Stimulated activated effector memory CD8-positive, alpha-beta T cell treated with anti-CD3 and anti-CD28 coated beads, Interleukin-12 subunit alpha, Interleukin-12 subunit beta, amount 100 ng/mL, for 72 hours (primary cell): ENCODE results near the gene TPPP.

ENCODE experiments used
- ATAC-seq: fragments of 150-1000 bp; cut with Tn5 transposase; 2 replicates; pipeline ENCODE4 v1.10.0; 2021
- DNase-seq, 2 donors: peaks; one replicate each; pipeline ENCODE4 v3.0.0; 2021 to 2022; ENCODE audit warnings: low spot score in 2 of 2
- H3K27ac Mint-ChIP-seq: one replicate; pipeline ENCODE4 v1.8.0; 2022; ENCODE audit warnings: mild to moderate bottlenecking, mixed read lengths
- H3K36me3 Mint-ChIP-seq: one replicate; pipeline ENCODE4 v1.8.0; 2022; ENCODE audit warnings: mild to moderate bottlenecking, mixed read lengths
- H3K4me1 Mint-ChIP-seq: one replicate; pipeline ENCODE4 v1.8.0; 2022; ENCODE audit warnings: mixed read lengths
- H3K4me3 Mint-ChIP-seq: one replicate; pipeline ENCODE4 v1.8.0; 2022; ENCODE audit warnings: mild to moderate bottlenecking, mixed read lengths
- H3K9me3 Mint-ChIP-seq: one replicate; pipeline ENCODE4 v1.8.0; 2022; ENCODE audit warnings: mixed read lengths

The TPPP gene

GRCh38 chr5:623531-623930, 69.6 kb downstream of the TPPP start:
- H3K9me3 Mint-ChIP-seq = no peaks in the 10 kb centered on the region
- H3K4me1 Mint-ChIP-seq = no peaks in the 10 kb centered on the region
- no peak overlapping the region for H3K4me3 Mint-ChIP-seq
- peaks cover 47% of the 10 kb centered on the region for H3K36me3 Mint-ChIP-seq
- no peak for ATAC-seq
- no peak for DNase-seq
- no peak overlapping the region for H3K27ac Mint-ChIP-seq

GRCh38 chr5:622946-623522, 70.1 kb downstream of the TPPP start:
- ATAC-seq (no peak), DNase-seq (no peak)
- Mint-ChIP-seq H3K9me3 (no peaks in the 10 kb centered on the region), H3K4me3 (no peak overlapping the region), H3K27ac (no peak overlapping the region), H3K36me3 (peaks cover 46% of the 10 kb centered on the region), H3K4me1 (peaks cover 1% of the 10 kb centered on the region)

GRCh38 chr5:622359-622758, 70.8 kb downstream of the TPPP start:
- Mint-ChIP-seq H3K27ac (peak overlapping the region; percentile 67), H3K4me1 (peaks cover 5% of the 10 kb centered on the region), H3K9me3 (no peaks in the 10 kb centered on the region), H3K36me3 (peaks cover 40% of the 10 kb centered on the region), H3K4me3 (no peak overlapping the region)
- DNase-seq = no peak
- ATAC-seq = no peak

GRCh38 chr5:621341-621761, 71.8 kb downstream of the TPPP start:
- Mint-ChIP-seq H3K4me1 (peaks cover 11% of the 10 kb centered on the region), H3K9me3 (no peaks in the 10 kb centered on the region), H3K4me3 (no peak overlapping the region), H3K36me3 (peaks cover 40% of the 10 kb centered on the region), H3K27ac (no peak overlapping the region)
- DNase-seq (no peak), ATAC-seq (no peak)

GRCh38 chr5:620586-621180, 72.5 kb downstream of the TPPP start:
- H3K9me3 Mint-ChIP-seq = peaks cover under 1% of the 10 kb centered on the region
- peaks cover 18% of the 10 kb centered on the region for H3K4me1 Mint-ChIP-seq
- H3K4me3 Mint-ChIP-seq = no peak overlapping the region
- peaks cover 40% of the 10 kb centered on the region for H3K36me3 Mint-ChIP-seq
- no peak overlapping the region for H3K27ac Mint-ChIP-seq
- ATAC-seq (no peak), DNase-seq (no peak)

GRCh38 chr5:620152-620551, 73.0 kb downstream of the TPPP start:
- peaks cover 18% of the 10 kb centered on the region for H3K4me1 Mint-ChIP-seq
- ATAC-seq = no peak
- no peak for DNase-seq
- peaks cover 36% of the 10 kb centered on the region for H3K36me3 Mint-ChIP-seq
- H3K27ac Mint-ChIP-seq = no peak overlapping the region
- peaks cover 5% of the 10 kb centered on the region for H3K9me3 Mint-ChIP-seq
- no peak overlapping the region for H3K4me3 Mint-ChIP-seq

GRCh38 chr5:619444-619843, 73.7 kb downstream of the TPPP start:
- Mint-ChIP-seq H3K27ac (no peak overlapping the region), H3K4me3 (no peak overlapping the region), H3K4me1 (peaks cover 22% of the 10 kb centered on the region), H3K36me3 (peaks cover 41% of the 10 kb centered on the region), H3K9me3 (peaks cover 5% of the 10 kb centered on the region)
- DNase-seq = no peak
- ATAC-seq = no peak

GRCh38 chr5:618450-618849, 74.7 kb downstream of the TPPP start:
- Mint-ChIP-seq H3K36me3 (peaks cover 38% of the 10 kb centered on the region), H3K4me1 (peaks cover 29% of the 10 kb centered on the region), H3K27ac (no peak overlapping the region), H3K4me3 (no peak overlapping the region), H3K9me3 (peaks cover 5% of the 10 kb centered on the region)
- ATAC-seq = no peak
- no peak for DNase-seq

GRCh38 chr5:617896-618295, 75.3 kb downstream of the TPPP start:
- H3K4me1 Mint-ChIP-seq = peaks cover 34% of the 10 kb centered on the region
- H3K27ac Mint-ChIP-seq = no peak overlapping the region
- DNase-seq (no peak), ATAC-seq (no peak)
- no peak overlapping the region for H3K4me3 Mint-ChIP-seq
- H3K9me3 Mint-ChIP-seq = peaks cover 5% of the 10 kb centered on the region
- H3K36me3 Mint-ChIP-seq = peaks cover 37% of the 10 kb centered on the region

- Mint-ChIP-seq H3K9me3 (peaks cover 5% of the 10 kb centered on the region), H3K36me3 (peaks cover 43% of the 10 kb centered on the region), H3K27ac (peak overlapping the region; percentile 45), H3K4me1 (peaks cover 39% of the 10 kb centered on the region), H3K4me3 (no peak overlapping the region)
- no peak for DNase-seq
- ATAC-seq = no peak
Observed at GRCh38 chr5:616484-617039, 76.6 kb downstream of the TPPP start.

- Mint-ChIP-seq H3K4me3 (peak overlapping the region; percentile 78), H3K36me3 (peaks cover 30% of the 10 kb centered on the region), H3K27ac (peak overlapping the region; percentile 84), H3K4me1 (peaks cover 54% of the 10 kb centered on the region), H3K9me3 (peaks cover 5% of the 10 kb centered on the region)
- no peak for DNase-seq
- ATAC-seq = peak; percentile 42
Observed at GRCh38 chr5:612498-613424, 80.4 kb downstream of the TPPP start.

GRCh38 chr5:611731-612486, 81.2 kb downstream of the TPPP start, which contains the start of gene CEP72:
CEP72 (plus strand) TSS chr5:612340; CDS start chr5:612362, 22 bp downstream.
- H3K36me3 Mint-ChIP-seq = peaks cover 30% of the 10 kb centered on the region
- ATAC-seq (peak; percentile 92), DNase-seq (peak; percentile 92 to 93)
- H3K4me3 Mint-ChIP-seq = peak within 1 kb of the TSS; percentile 78
- peak within 1 kb of the TSS; percentile 84 for H3K27ac Mint-ChIP-seq
- H3K9me3 Mint-ChIP-seq = peaks cover 5% of the 10 kb centered on the region
- H3K4me1 Mint-ChIP-seq = peaks cover 57% of the 10 kb centered on the region

- Mint-ChIP-seq H3K4me3 (peak overlapping the region; percentile 78), H3K9me3 (peaks cover 5% of the 10 kb centered on the region), H3K27ac (peak overlapping the region; percentile 84), H3K36me3 (peaks cover 21% of the 10 kb centered on the region), H3K4me1 (peaks cover 48% of the 10 kb centered on the region)
- DNase-seq (no peak), ATAC-seq (no peak)
Observed at GRCh38 chr5:610744-611730, 82.1 kb downstream of the TPPP start.
